ENCODE results near the gene DDIT4. TPM values are rescaled to one million over a fixed set of nuclear protein-coding genes. Genes with fewer than 3 reads are reported as not detected.
"Not testable (repeated sequence)": the region's sequence is repeated elsewhere in the genome, so short reads cannot be mapped to it uniquely, and the experiment has no call there.

DDIT4 gene
- total RNA-seq, 2 experiments from 2014 or later, result 1,071 to 1,096 TPM

DNA sequence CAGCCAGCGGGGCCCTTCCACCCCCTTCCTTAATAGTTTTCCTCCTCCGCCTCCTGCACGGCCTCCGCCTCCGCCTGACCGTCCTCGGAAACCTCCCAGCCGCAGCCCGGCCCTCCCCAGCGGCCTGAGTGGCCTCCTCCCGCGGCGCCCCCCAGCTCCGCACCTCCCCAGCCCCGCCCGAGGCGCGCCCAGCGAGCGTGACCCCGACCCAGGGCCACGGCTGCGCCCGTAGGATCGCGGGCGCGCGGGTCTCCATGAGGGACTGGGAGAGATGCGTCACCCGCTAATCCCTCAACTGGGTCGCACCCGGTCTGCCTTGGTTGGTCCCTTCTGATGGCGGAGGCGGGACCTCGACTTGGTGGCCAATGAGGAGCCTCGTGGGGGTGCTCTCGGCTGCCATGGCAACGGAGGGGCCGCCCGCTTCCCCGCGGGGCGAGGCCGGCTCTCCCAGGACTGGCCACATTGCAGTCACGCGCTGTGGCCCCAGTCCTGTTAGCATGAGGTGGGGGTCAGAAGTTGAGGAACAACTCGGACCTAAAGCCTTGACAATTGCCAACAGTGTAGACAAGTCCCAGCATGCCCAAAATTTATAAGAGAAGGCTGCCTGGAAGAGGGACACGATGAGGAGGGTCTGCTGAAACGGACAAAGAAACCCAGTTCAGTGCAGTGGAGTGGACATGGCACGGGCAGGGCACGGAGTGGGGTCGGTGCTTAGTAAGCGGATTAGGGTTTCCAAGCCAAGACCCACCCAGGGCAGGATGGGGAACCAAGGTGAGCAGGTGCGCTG, 24.3 kb downstream of the DDIT4 start:
- TF ChIP-seq, protein P1, sequence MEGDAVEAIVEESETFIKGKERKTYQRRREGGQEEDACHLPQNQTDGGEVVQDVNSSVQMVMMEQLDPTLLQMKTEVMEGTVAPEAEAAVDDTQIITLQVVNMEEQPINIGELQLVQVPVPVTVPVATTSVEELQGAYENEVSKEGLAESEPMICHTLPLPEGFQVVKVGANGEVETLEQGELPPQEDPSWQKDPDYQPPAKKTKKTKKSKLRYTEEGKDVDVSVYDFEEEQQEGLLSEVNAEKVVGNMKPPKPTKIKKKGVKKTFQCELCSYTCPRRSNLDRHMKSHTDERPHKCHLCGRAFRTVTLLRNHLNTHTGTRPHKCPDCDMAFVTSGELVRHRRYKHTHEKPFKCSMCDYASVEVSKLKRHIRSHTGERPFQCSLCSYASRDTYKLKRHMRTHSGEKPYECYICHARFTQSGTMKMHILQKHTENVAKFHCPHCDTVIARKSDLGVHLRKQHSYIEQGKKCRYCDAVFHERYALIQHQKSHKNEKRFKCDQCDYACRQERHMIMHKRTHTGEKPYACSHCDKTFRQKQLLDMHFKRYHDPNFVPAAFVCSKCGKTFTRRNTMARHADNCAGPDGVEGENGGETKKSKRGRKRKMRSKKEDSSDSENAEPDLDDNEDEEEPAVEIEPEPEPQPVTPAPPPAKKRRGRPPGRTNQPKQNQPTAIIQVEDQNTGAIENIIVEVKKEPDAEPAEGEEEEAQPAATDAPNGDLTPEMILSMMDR (IDR thresholded peaks at IDR 0.05), result no peak
- peaks cover 11% of the 10 kb centered on the region for H3K36me3 Mint-ChIP-seq (ENCODE audit: low read depth)
- peak overlapping the region; percentile 80 for H3K4me3 Mint-ChIP-seq
- ATAC-seq, result peak; percentile 76
- intact Hi-C loops (cut with micrococcal nuclease), result loop anchor here (5.0 kb wide), 2 partner anchors 36 to 51 kb away; no protein-coding TSS in a partner anchor
- POLR2A ChIA-PET, result interaction anchor here (0.7 to 23.6 kb wide), 15 partner anchors 9 to 215 kb away, joined by 3 to 796 read pairs (median 6); partner anchors contain the start of genes DDIT4 and SPOCK2
- no peaks in the 10 kb centered on the region for H3K27me3 Mint-ChIP-seq
- peak; percentile 98 for DNase-seq
- CTCF ChIA-PET, result interaction anchor here (0.8 to 2.5 kb wide), 12 partner anchors 11 to 79 kb away, joined by 3 to 8 read pairs (median 4); partner anchors contain the start of gene DDIT4
- H3K27ac Mint-ChIP-seq, result peak overlapping the region; percentile 99
- H3K4me1 Mint-ChIP-seq (ENCODE audit: low read depth), result peaks cover 56% of the 10 kb centered on the region
- H3K9me3 Mint-ChIP-seq, result peaks cover 4% of the 10 kb centered on the region

DNA sequence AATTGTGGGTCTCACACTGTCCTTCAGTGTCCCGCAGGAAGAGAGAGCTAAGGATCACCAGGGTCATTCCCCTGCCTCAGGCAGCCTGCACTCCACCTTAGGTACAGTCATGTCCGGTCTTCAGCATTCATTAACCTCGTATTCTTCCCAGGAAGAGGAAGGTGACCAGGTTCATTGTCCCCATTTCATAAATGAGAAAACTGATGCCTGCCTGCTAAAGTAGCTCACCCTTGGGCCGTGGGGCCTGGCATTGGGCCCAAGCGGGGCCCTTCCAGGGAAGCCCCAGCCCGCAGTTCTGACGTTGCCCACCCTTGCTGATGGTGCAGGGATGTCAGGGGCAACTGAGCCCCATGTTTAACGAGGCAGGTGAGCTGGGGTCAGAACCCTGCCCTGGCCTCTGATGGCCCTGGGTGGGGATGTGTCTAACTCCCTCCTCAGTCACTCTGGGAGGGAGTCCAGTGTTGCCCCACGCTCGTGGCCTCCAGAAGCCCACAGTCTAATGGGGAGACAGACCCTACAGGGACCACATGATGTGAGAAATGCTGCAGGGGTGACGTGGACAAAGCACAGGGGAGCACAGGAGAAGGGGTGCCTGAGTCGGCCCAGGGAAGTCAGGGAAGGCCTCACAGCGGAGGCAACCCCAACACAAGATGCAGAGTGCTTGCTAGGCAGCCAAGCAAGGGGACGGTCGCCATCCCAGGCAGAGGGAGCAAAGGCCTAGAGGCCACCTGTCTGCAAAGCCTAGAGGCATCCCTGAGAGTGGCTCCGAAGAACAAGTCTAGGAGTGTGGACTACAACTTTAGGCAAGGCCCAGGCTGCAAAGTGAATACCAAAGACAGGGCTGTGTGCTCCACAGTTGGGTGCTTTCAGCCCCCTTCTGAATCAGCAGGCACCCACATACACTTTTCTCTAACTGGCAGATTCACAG, 25.1 kb downstream of the DDIT4 start:
- ChIA-PET POLR2A (interaction anchor here (0.9 to 23.6 kb wide), 5 partner anchors 8 to 202 kb away, joined by 3 to 796 read pairs (median 39); partner anchors contain the start of gene DDIT4), CTCF (interaction anchor here (1.1 to 2.5 kb wide), 4 partner anchors 10 to 39 kb away, joined by 3 to 8 read pairs (median 5); partner anchors contain the start of gene DDIT4)
- Mint-ChIP-seq H3K27ac (peak overlapping the region; percentile 99), H3K4me3 (peak overlapping the region; percentile 80), H3K36me3 (ENCODE audit: low read depth) (peaks cover 11% of the 10 kb centered on the region), H3K27me3 (no peaks in the 10 kb centered on the region), H3K4me1 (ENCODE audit: low read depth) (peaks cover 55% of the 10 kb centered on the region), H3K9me3 (peaks cover 4% of the 10 kb centered on the region)
- no peak for DNase-seq
- intact Hi-C loops (cut with micrococcal nuclease), result loop anchor here (5.0 kb wide), 2 partner anchors 37 to 52 kb away; no protein-coding TSS in a partner anchor
- TF ChIP-seq, protein P1 (IDR thresholded peaks at IDR 0.05), result no peak
- ATAC-seq, result no peak

DNA sequence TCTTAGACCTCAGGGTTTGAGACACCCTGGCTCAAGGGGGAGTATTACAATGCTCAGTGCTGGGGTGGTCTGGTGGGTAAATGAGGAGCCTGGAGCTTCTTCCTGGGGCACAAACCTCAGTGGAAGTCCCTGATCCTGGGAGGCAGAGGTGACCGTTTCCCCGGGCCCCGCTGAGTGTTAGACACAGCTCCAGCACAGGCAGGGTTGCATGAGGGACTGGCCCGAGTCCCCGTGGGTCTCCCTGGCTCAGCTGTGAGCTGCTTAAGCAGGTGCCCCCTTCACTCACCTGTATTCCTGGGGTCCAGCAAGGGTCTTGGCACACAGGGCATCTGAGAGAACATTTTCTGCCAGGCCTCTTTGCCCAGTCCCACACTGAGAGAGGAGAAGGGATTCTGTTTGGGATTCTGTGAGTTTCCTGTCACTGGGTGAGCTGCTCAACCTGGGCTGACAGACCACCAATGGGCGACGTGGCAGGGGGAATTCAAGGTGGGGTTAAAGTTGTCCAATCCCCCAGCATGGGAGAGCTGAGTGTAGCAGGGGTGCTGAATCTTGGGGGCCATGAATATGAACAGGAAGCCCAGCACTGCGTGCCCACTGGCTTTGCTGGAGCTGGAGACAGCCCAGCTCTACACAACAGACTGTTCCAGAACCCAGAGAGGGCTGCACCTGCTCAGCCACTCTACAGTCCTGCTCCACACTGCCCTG, 29.9 kb downstream of the DDIT4 start:
- peak overlapping the region; percentile 12 for H3K4me3 Mint-ChIP-seq
- ChIA-PET CTCF (interaction anchor here (1.0 to 2.2 kb wide), 5 partner anchors 10 to 33 kb away, joined by 4 to 13 read pairs (median 4); no protein-coding TSS in a partner anchor), POLR2A (interaction anchor here (0.8 to 23.6 kb wide), 3 partner anchors 21 to 50 kb away, joined by 3 to 796 read pairs (median 62); partner anchors contain the start of gene DDIT4)
- no peaks in the 10 kb centered on the region for H3K27me3 Mint-ChIP-seq
- H3K36me3 Mint-ChIP-seq (ENCODE audit: low read depth), result peaks cover 2% of the 10 kb centered on the region
- TF ChIP-seq, protein P1 (IDR thresholded peaks at IDR 0.05), result no peak
- H3K27ac Mint-ChIP-seq, result peak overlapping the region; percentile 78
- peaks cover 54% of the 10 kb centered on the region for H3K4me1 Mint-ChIP-seq (ENCODE audit: low read depth)
- ATAC-seq, result peak; percentile 12
- peaks cover 4% of the 10 kb centered on the region for H3K9me3 Mint-ChIP-seq
- no peak for DNase-seq
- intact Hi-C loops (cut with micrococcal nuclease), result loop anchor here (2.0 kb wide), 1 partner anchor 15 kb away; no protein-coding TSS in a partner anchor

DNA sequence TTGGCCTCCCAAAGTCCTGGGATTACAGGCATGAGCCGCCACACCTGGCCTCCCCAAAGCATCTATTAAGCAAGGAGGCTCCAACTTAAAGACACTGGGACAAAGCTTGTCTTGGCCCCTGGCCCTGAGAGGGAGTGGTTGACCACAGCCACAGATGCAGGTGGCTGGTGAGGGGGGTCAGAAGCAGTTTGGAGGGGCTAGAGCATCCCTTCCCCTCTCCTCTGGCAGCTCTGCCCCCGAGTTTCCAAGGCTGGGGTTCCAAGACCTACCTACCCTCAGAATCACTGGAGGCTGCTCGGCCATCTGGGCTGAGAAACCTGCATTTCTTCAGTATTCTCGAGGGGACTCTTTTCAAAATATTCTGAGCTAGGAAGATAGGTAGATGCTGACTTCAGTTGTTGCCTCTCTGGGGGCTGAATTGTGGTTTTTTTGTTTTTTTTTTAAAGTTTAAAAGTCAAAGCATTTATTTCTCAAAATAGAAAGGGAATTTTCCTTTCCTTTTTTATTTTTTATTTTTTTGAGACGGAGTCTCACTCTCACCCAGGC, 32.6 kb downstream of the DDIT4 start:
- Mint-ChIP-seq H3K4me3 (no peak overlapping the region), H3K36me3 (ENCODE audit: low read depth) (peaks cover 2% of the 10 kb centered on the region), H3K9me3 (peaks cover 2% of the 10 kb centered on the region), H3K27me3 (no peaks in the 10 kb centered on the region), H3K4me1 (ENCODE audit: low read depth) (peaks cover 64% of the 10 kb centered on the region), H3K27ac (peak overlapping the region; percentile 87)
- POLR2A ChIA-PET, result interaction anchor here (0.5 to 23.6 kb wide), 5 partner anchors 9 to 213 kb away, joined by 3 to 796 read pairs (median 39); partner anchors contain the start of gene DDIT4
- ATAC-seq, result no peak
- CTCF ChIA-PET, result interaction anchor here (0.8 to 1.7 kb wide), 6 partner anchors 10 to 258 kb away, joined by 3 to 6 read pairs (median 4); no protein-coding TSS in a partner anchor
- TF ChIP-seq, protein P1 (IDR thresholded peaks at IDR 0.05), result no peak
- DNase-seq, result no peak
- intact Hi-C loops (cut with micrococcal nuclease), result no loop called here

DNA sequence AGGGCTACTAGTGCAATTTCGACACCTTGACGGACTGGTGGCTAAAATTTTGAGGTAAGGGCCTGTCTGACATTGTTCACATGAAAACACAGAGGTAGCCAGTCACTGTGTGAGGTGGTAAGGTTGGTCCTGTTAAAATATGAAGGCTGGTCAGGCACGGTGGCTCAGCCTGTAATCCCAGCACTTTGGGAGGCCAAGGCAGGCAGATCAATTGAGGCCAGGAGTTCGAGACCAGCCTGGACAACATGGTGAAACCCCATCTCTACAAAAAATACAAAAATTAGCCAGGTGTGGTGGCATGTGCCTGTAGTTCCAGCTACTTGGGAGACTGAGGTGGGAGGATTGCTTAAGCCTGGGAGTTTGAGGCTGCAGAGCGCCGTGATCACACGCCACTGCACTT, 34.0 kb downstream of the DDIT4 start:
- intact Hi-C loops (cut with micrococcal nuclease); ATAC-seq; H3K9me3 Mint-ChIP-seq; H3K4me3 Mint-ChIP-seq; H3K27me3 Mint-ChIP-seq; H3K36me3 Mint-ChIP-seq (ENCODE audit: low read depth); DNase-seq: not testable (repeated sequence)
- Mint-ChIP-seq H3K27ac (peak overlapping the region; percentile 64), H3K4me1 (ENCODE audit: low read depth) (peaks cover 65% of the 10 kb centered on the region)
- POLR2A ChIA-PET, result interaction anchor here (2.4 to 23.6 kb wide), 3 partner anchors 10 to 35 kb away, joined by 8 to 796 read pairs (median 39); partner anchors contain the start of gene DDIT4
- CTCF ChIA-PET, result interaction anchor here (0.9 to 1.7 kb wide), 4 partner anchors 10 to 91 kb away, joined by 3 to 6 read pairs (median 4); partner anchors contain the start of genes ANAPC16 and ASCC1

Data from activated CD8-positive, alpha-beta T cell treated with anti-CD3 and anti-CD28 coated beads for 36 hours (primary cell).